ENCODE results near the gene MCUR1. TPM values are rescaled to one million over a fixed set of nuclear protein-coding genes. Genes with fewer than 3 reads are reported as not detected.
A peak's percentile ranks its signal among the peaks of the same experiment; 100 is the strongest.

Gene MCUR1
- total RNA-seq, 2 donors from 2014 or later: 23.4 to 42.9 TPM

DNA sequence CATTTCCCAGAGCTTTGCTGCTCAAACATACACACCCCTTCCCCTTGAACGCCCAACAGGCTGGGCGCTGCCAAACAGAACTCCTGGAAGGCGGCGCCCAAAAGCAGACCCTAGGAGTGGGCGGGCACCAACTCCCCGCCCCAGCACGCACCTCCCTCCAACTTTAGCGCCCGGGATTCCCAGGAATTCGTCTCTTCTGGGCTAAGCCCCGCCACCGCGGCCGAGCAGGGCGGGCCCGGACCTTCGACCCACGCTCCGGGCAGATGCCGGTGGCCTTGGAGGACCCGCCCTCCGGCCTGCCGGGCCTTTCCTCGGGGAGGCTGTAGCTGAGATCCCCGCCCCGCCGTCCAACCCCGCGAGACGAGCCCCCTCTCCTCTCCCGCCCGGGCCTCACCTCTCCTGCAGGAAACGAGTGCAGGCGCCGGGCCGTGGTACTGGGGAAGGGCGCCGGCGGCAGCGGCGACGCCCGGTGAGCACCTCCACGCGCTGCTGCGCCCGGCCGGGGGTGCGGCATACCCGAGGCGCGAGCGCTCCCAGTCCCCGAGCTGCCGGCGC is 659 bp downstream of the MCUR1 start:
- peak overlapping the region; percentile 90 for H3K4me3 Mint-ChIP-seq
- H3K4me1 Mint-ChIP-seq (ENCODE audit: low read depth in 2 of 2): peaks cover 32 to 34% of the 10 kb centered on the region in 2 donors
- H3K36me3 Mint-ChIP-seq: no peaks in the 10 kb centered on the region
- no peaks in the 10 kb centered on the region for H3K9me3 Mint-ChIP-seq
- ATAC-seq (peak in 1 of 2 donors; percentile 4), DNase-seq (ENCODE audit: low spot score) (peak; percentile 75)
- H3K27ac Mint-ChIP-seq: peak overlapping the region; percentile 67 to 82
- no peaks in the 10 kb centered on the region for H3K27me3 Mint-ChIP-seq

DNA sequence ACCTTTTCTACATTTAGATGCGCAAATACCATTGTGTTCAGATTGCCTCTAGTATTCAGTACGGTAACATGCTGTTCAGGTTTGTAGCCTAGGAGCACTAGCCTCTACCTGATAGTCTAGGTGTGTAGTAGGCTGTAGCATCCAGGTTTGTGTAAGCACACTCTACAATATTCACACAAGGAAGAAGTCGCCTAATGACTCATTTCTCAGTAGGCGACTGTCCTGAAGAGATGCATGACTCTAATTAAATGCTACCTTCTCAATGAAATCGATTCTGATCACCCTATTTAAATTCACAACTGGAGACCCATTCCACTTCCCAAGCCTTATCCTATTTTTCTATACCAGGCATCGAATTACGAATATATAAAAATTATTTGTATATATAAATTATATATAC is 1.3 kb downstream of the MCUR1 start:
- Mint-ChIP-seq H3K27ac (peak overlapping the region; percentile 67 to 82), H3K4me3 (peak overlapping the region; percentile 90), H3K36me3 (no peaks in the 10 kb centered on the region), H3K4me1 (ENCODE audit: low read depth in 2 of 2) (peaks cover 32 to 34% of the 10 kb centered on the region in 2 donors), H3K27me3 (no peaks in the 10 kb centered on the region), H3K9me3 (no peaks in the 10 kb centered on the region)
- DNase-seq (ENCODE audit: low spot score): no peak
- no peak for ATAC-seq

DNA sequence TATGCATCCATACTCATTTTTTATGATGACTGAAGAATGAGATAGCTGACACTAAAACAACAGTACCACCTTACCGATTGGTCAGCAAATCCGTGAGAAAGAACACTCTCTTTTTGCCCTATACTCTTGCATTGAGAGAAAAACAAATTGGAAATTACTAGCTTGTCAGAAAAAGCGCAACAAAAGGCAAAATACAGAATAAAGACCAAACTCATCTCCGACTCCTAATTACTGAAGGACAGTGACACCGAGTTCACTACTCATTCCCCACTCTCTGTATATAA is 2.1 kb downstream of the MCUR1 start:
- H3K4me3 Mint-ChIP-seq: peak overlapping the region; percentile 90
- no peak for ATAC-seq
- peaks cover 32 to 34% of the 10 kb centered on the region in 2 donors for H3K4me1 Mint-ChIP-seq (ENCODE audit: low read depth in 2 of 2)
- DNase-seq (ENCODE audit: low spot score): no peak
- H3K27me3 Mint-ChIP-seq: no peaks in the 10 kb centered on the region
- H3K9me3 Mint-ChIP-seq: no peaks in the 10 kb centered on the region
- no peak overlapping the region for H3K27ac Mint-ChIP-seq
- no peaks in the 10 kb centered on the region for H3K36me3 Mint-ChIP-seq

DNA sequence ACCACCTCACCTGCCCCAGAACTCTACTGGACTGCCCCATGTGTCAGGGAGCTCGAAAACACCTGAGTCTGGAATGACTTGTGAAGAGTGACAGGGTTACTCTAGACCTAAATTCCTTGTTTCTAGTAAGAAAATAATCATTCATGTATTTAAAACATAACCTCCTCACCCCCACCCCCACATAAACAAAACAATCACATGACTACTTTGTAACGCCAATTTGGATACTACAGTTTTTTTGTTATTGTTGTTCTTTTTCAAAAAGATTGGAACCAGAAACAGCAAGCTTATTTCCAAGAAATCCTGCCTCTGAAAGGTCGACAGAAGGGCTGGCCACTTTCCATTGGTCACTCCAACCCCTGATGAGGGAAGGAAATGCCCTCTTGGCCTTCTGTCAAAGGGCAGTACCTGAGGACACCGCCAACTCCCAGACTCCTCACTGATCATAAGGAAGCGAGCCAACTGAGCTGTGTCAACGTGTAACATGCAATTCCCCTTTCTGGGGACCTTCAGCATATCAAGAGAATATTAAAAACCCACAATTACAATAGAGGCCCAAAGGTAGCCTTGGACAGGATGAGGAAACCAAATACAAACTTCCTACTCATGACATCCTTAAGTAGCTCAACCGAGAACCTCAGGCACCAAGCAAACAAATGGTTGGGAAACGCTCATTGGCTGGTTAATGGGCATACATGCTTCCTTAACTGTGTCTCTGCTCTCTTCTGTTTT is 2.6 kb downstream of the MCUR1 start:
- Mint-ChIP-seq H3K27me3 (no peaks in the 10 kb centered on the region), H3K9me3 (no peaks in the 10 kb centered on the region), H3K36me3 (no peaks in the 10 kb centered on the region), H3K4me3 (peak overlapping the region; percentile 90), H3K27ac (peak overlapping the region in 1 of 2 donors; percentile 0), H3K4me1 (ENCODE audit: low read depth in 2 of 2) (peaks cover 32 to 34% of the 10 kb centered on the region in 2 donors)
- ATAC-seq (no peak), DNase-seq (ENCODE audit: low spot score) (no peak)

DNA sequence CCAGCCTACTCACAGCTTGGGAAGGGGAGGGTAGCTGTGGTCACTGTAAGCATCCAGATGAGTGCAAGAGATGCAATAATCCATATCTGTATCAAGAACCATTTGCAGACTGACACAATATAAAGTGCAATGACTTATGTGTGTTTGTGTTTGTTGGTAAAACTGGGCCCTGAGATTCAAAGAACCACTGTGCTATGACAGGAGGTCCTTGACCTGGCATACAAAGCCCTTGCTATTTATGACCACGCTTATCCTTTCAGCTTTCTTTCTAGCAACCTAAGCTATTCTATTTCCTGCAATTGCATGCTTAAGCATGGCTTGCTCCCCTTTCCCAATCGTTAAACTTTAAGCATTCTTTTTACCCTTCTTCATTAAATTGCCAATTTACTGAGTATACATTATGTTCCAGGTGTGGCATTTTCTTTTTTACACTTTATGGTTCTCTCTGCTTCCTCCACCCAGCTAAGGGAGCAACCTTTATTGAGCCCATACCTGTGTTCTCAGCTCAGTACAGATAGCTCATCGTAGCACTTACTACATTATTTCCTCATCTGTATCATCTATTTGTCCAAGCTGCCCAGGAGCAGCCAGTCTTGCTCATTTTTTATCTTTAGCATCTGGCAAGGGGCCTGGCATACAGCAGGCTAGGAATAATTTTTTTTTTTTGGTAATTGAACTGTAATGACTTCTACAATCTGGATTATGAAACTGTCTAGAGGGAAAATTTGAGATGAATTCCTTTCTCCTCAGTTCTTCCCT is 3.5 kb downstream of the MCUR1 start:
- ATAC-seq (no peak), DNase-seq (ENCODE audit: low spot score) (no peak)
- Mint-ChIP-seq H3K9me3 (no peaks in the 10 kb centered on the region), H3K4me3 (no peak overlapping the region), H3K36me3 (no peaks in the 10 kb centered on the region), H3K4me1 (ENCODE audit: low read depth in 2 of 2) (peaks cover 32 to 34% of the 10 kb centered on the region in 2 donors), H3K27ac (peak overlapping the region in 1 of 2 donors; percentile 0), H3K27me3 (no peaks in the 10 kb centered on the region)

DNA sequence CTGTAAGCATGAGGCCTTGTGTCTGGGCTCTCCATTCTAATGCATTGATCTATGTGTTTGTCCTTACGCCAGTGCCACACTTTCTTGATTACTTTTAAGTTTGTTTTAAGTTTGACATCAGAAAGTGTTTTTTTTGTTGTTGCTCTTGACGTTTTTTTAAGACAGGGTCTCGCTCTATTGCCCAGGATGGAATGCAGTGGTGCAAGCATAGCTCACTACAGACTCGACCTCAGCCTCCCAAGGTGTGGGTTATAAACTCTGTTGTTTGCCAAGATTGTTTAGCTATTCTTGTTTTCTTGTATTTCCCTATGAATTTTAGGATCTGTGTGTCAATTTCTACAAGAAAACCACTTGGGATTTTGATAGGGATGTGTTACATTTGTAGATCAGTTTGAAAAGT is 5.6 kb downstream of the MCUR1 start:
- Mint-ChIP-seq H3K4me1 (ENCODE audit: low read depth in 2 of 2) (peaks cover 25 to 28% of the 10 kb centered on the region in 2 donors), H3K9me3 (no peaks in the 10 kb centered on the region), H3K27ac (peak overlapping the region in 1 of 2 donors; percentile 11), H3K36me3 (no peaks in the 10 kb centered on the region), H3K27me3 (no peaks in the 10 kb centered on the region), H3K4me3 (no peak overlapping the region)
- ATAC-seq (no peak), DNase-seq (ENCODE audit: low spot score) (no peak)

DNA sequence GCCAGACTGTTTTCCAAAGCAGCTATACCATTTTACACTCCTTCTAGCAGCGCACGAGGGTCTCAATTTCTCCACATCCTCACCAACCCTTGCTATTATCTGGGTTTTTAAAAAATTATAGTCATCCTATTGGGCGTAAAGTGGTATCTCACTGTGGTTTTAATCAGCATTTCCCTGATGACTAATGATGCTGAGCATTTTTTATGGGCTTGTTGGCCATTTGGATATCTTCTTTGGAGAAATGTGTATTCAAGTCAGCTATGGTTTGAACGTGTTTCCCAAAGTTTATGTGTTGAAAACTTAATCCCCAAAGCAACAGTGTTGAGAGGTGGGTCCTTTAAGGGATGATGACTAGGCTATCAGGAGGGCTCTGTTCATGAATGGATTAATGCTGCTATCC is 6.7 kb downstream of the MCUR1 start:
- peaks cover 17 to 19% of the 10 kb centered on the region in 2 donors for H3K4me1 Mint-ChIP-seq (ENCODE audit: low read depth in 2 of 2)
- no peaks in the 10 kb centered on the region for H3K9me3 Mint-ChIP-seq
- no peak for DNase-seq (ENCODE audit: low spot score)

DNA sequence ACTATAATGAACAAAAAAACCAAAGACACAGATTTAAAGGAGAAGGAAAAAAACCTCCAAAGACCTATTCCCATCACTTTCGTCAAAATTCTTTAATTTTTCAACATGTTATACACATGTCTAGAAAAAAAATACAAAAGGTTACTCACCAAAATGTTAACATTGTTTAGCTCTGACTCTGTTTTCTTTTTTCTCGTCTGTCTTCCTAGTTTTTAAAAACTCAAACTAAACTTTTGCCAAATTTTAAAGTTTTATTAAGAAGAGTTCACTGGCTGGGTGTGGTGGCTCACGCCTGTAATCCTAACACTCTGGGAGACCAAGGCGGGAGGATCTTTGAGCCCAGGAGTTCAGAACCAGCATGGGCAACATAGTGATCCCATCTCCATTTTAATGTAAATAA is 10.8 kb downstream of the MCUR1 start:
- ATAC-seq: no peak
- Mint-ChIP-seq H3K4me1 (ENCODE audit: low read depth in 2 of 2) (no peaks in the 10 kb centered on the region), H3K27ac (no peak overlapping the region), H3K36me3 (peaks cover 5% of the 10 kb centered on the region), H3K4me3 (no peak overlapping the region), H3K9me3 (no peaks in the 10 kb centered on the region), H3K27me3 (no peaks in the 10 kb centered on the region)
- DNase-seq (ENCODE audit: low spot score): no peak

More for the DNA sequence above, 6.7 kb downstream of the MCUR1 start:
- Mint-ChIP-seq H3K36me3 (no peaks in the 10 kb centered on the region), H3K27ac (no peak overlapping the region), H3K4me3 (no peak overlapping the region), H3K27me3 (no peaks in the 10 kb centered on the region)
- ATAC-seq: no peak

DNA sequence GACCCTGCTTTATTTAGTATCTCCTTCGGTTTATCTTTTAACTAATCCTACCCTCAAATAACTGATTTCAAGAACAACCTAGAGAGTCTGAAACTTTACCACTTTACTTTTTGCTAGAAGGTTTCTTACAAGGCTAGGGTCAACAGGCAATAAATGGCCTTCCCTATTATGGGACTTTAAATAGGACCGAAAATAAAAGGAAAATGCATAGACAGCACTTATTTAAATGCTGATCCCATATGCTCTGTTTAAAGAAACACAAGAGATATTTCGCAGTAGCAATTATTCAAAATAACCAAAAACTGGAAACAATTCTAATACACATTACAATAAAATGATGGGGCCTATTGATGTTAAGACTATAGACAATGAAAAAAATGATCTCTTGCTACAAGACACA is 13.7 kb downstream of the MCUR1 start:
- H3K36me3 Mint-ChIP-seq: peaks cover 5% of the 10 kb centered on the region
- H3K27ac Mint-ChIP-seq: no peak overlapping the region
- no peaks in the 10 kb centered on the region for H3K9me3 Mint-ChIP-seq
- no peak overlapping the region for H3K4me3 Mint-ChIP-seq
- H3K27me3 Mint-ChIP-seq: no peaks in the 10 kb centered on the region
- no peaks in the 10 kb centered on the region for H3K4me1 Mint-ChIP-seq (ENCODE audit: low read depth in 2 of 2)
- no peak for DNase-seq (ENCODE audit: low spot score)
- ATAC-seq: no peak

DNA sequence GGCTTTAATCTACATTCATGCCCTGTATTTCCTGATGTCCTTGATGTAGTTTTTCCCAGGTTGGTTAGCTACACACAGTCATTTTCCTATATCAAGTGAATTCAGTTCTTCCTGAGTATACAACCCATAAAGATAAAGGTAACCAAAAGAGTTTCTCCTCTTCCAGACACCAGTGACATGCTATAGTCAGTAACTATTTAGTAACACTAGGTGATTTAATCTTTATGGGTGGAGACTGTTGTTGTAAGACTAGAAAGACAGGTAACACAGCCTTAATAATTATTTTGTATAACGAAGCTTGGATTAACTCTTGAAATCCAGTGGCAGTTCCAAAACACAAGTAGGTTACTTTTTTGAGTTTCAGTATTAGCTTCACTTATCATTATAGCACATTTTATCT is 17.6 kb downstream of the MCUR1 start:
- ATAC-seq (no peak), DNase-seq (ENCODE audit: low spot score) (no peak)
- H3K36me3 Mint-ChIP-seq: peaks cover 9% of the 10 kb centered on the region
- no peaks in the 10 kb centered on the region for H3K9me3 Mint-ChIP-seq
- no peak overlapping the region for H3K4me3 Mint-ChIP-seq
- peaks cover 7 to 15% of the 10 kb centered on the region in 2 donors for H3K4me1 Mint-ChIP-seq (ENCODE audit: low read depth in 2 of 2)
- H3K27ac Mint-ChIP-seq: no peak overlapping the region
- no peaks in the 10 kb centered on the region for H3K27me3 Mint-ChIP-seq

DNA sequence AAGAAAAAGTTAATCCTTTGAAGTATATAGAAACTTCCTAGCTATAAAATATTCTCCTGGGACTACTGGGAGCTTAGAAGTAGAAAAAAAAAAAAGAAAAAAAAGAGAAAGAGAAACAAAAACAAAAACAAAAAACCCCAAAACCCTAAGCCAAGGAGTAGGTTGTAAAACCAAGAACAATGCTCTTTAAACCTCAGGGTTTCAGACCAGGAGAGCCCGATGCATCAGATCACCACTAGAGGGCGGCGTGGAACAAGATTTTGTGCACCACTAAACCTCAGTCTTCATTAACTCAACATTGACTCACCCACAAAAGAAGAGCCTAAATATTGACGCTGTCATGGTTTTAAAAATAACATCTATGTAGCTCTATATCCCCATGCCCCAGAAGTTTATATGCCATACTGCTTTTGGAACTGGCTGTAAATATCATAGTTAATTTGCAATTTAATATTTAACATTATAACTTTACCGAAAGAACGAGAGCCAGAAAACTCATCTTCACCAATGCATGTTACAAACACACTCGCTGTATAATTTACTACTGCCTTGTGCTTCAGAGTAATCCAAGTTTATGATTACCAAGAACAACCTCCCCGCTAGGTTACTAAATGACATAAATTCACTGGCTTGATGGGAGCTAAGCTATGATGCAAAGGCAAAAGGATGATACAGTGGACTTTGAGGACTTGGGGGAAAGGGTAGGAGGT is 19.2 kb downstream of the MCUR1 start:
- Mint-ChIP-seq H3K4me3 (peak overlapping the region; percentile 56), H3K36me3 (peaks cover 5% of the 10 kb centered on the region), H3K4me1 (ENCODE audit: low read depth in 2 of 2) (peaks cover 7 to 15% of the 10 kb centered on the region in 2 donors), H3K9me3 (no peaks in the 10 kb centered on the region), H3K27ac (peak overlapping the region; percentile 61 to 65), H3K27me3 (no peaks in the 10 kb centered on the region)
- DNase-seq (ENCODE audit: low spot score) (peak; percentile 86), ATAC-seq (peak; percentile 80 to 89)

DNA sequence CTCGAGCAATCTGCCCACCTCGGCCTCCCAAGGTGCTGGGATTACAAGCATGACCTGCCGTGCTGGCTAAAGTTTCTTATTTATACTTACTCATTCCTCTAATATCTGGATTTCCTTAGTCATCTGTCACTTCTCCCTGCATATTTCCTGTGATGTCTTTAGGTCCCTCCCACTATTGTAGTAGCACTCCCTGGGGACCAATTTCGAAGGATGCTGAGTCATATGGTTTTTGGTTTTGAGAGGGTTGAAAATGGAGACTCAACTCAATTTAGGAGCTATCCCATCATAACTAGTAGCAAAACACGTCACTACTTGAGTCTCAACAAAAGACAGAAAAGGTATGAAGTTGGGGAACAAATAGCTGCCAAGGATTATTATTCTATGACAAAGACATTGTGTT is 20.2 kb downstream of the MCUR1 start:
- Mint-ChIP-seq H3K36me3 (peaks cover 14% of the 10 kb centered on the region), H3K27ac (peak overlapping the region; percentile 61 to 65), H3K27me3 (no peaks in the 10 kb centered on the region), H3K4me1 (ENCODE audit: low read depth in 2 of 2) (peaks cover 7 to 15% of the 10 kb centered on the region in 2 donors), H3K4me3 (peak overlapping the region; percentile 5), H3K9me3 (no peaks in the 10 kb centered on the region)
- ATAC-seq: peak; percentile 48 to 79
- no peak for DNase-seq (ENCODE audit: low spot score)

DNA sequence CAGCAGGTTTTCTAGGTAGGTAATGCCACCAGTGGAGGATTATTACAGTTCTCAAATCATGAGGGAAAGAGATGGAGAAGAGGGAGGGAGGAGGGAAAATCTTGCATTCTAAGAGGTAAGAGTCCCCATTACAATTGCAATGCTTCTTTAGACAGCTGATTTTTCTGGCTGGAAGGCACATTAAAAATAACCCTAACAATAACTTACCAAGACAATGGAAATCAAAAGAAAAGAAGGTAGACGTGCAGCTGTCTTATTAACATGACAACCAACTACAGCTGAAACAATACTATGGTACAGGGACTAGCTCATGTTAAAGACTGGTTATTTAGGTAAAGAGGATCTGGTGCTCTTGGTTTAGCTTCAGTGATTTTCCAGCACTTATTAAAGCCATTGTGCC is 24.6 kb downstream of the MCUR1 start:
- ATAC-seq (no peak), DNase-seq (ENCODE audit: low spot score) (no peak)
- H3K27me3 Mint-ChIP-seq: no peaks in the 10 kb centered on the region
- H3K4me3 Mint-ChIP-seq: no peak overlapping the region
- peaks cover 18% of the 10 kb centered on the region for H3K36me3 Mint-ChIP-seq
- H3K9me3 Mint-ChIP-seq: no peaks in the 10 kb centered on the region
- peaks cover 4 to 8% of the 10 kb centered on the region in 2 donors for H3K4me1 Mint-ChIP-seq (ENCODE audit: low read depth in 2 of 2)
- no peak overlapping the region for H3K27ac Mint-ChIP-seq

DNA sequence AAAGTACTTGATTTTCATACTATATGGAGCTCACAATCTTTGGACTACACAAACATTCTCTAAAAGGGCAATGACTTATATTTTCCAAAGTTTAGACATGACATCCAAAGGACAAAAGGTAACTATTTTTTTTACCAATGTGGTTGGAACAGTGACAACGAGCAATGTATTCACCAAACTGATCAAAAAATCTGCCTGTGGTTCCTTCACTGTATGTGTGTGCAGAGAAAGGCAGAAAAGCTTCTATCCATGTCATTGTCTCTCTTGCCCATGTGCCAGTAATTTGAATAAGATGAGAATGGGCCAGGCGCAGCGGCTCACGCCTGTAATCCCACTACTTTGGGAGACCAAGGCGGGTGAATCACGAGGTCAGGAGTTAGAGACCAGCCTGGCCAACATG is 25.5 kb downstream of the MCUR1 start:
- Mint-ChIP-seq H3K9me3 (no peaks in the 10 kb centered on the region), H3K36me3 (peaks cover 18% of the 10 kb centered on the region), H3K4me3 (no peak overlapping the region), H3K27ac (no peak overlapping the region), H3K27me3 (no peaks in the 10 kb centered on the region), H3K4me1 (ENCODE audit: low read depth in 2 of 2) (peaks cover 0 to under 1% of the 10 kb centered on the region in 2 donors)
- no peak for ATAC-seq
- no peak for DNase-seq (ENCODE audit: low spot score)
